HG03060 (cell line): Measurements from ENCODE around the gene BOK.
"Not testable (repeated sequence)": the region's sequence is repeated elsewhere in the genome, so short reads cannot be mapped to it uniquely, and the experiment has no call there.

ENCODE experiments used
- ATAC-seq: cut with Tn5 transposase; IDR thresholded peaks from one replicate; pipeline ENCODE4 v1.9.1; 2021; ENCODE audit warnings: low read depth, moderate number of reproducible peaks; ENCODE audit not compliant: unreplicated experiment

The BOK gene, protein sequence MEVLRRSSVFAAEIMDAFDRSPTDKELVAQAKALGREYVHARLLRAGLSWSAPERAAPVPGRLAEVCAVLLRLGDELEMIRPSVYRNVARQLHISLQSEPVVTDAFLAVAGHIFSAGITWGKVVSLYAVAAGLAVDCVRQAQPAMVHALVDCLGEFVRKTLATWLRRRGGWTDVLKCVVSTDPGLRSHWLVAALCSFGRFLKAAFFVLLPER

GRCh38 chr2:241558532-241559322 lies at the start of gene BOK:
TSS of gene BOK (plus strand) at chr2:241558745. CDS start at chr2:241559484, 739 bp downstream.
- ATAC-seq, result no peak

DNA sequence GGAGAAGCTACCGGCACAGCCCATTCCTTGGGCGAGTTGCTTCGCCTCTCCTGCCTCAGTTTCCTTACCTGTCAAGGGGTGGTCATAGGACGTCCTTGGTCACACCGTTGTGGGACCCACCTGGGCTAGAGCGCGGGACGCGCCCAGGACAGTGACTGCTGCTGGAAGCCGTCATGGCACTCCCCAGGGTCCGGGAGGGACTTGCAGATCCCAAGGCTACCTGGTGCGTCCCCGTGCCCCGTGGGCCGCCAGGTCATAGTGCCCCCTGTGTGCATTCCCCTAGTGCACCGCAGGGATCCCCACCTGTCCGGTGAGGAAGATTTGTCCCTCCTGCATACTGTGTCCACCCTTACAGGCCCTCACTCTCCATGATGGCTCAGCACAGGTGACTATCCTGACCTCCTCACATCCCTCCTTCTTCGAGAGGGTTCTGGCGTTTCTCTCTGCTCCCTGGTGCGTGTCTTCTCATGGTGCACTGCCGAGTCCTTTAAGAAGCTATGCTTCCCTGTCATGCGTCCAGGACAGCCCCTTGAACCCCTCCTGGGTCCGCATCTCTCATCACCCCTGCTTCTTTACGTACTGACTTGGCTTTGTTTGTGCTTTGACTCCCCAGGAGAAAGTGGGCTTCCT lies 49.3 kb upstream of the BOK start:
- ATAC-seq, result no peak

DNA sequence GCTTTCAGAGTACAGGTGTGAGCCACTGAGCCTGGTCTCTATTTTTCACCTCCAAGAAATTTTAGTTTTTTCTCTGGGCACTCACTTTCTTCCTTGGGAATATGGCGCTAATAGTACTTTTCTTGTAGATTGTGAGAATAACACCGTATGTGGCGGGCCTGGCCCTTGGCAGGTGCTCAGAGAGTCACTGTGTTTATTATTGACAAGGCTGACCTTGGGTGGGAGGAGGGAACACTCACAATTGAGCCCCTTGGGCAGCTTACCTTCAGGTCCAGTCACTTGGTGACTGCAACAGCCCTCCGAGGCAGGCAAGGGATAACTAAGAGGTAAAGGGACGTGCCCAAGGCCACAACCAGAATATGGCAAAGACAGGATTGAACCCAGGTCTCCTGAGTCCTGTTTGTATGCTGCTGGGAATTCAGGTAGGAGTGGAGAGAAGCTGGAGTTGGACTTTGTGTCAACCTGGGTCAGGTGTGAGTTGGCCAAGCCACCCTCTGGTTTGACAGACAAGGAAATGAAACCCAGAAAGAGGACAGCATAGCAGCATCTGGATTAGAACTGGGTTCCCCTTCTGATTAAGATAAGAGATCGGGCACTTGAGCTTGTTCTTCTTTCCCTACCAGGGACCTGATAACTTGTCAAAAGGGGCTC lies 47.3 kb upstream of the BOK start:
- no peak for ATAC-seq

DNA sequence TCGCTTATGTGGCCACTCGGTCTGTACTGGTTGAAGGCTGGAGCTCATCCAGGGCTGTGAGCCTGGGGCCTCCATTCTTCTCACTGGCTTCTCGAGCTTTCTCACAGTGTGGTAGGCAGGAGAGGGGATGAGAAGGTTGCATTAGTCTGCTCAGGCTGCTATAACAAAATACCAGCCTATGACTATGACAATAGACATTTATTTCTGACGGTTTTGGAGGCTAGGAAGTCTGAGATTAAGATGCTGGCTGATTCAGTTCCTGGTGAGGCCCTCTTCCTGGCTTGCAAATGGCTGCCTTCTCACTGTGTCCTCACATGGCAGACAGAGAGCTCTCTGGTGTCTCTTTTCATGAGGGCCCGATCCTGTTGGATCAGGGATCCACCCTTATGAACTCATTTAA lies 44.0 kb upstream of the BOK start:
- ATAC-seq, result no peak

GRCh38 chr2:241514986-241515737 lies 43.4 kb upstream of the BOK start:
- no peak for ATAC-seq

DNA sequence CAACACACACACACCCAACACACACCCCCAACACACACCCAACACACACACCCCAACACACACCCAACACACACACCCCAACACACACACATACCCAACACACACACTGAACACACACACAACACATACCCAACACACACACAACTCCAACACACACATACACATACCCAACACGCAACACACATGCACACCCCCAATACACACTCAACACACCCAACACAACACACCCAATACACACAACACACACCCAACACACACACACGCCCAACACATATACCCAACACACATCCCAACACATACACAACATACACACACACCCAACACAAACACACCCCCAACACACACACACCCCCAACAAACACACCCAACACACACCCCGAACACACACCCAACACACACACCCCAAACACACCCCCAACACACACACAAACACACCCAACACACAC lies 42.0 kb upstream of the BOK start:
- no peak for ATAC-seq

GRCh38 chr2:241517297-241517696 lies 41.2 kb upstream of the BOK start:
- no peak for ATAC-seq

DNA sequence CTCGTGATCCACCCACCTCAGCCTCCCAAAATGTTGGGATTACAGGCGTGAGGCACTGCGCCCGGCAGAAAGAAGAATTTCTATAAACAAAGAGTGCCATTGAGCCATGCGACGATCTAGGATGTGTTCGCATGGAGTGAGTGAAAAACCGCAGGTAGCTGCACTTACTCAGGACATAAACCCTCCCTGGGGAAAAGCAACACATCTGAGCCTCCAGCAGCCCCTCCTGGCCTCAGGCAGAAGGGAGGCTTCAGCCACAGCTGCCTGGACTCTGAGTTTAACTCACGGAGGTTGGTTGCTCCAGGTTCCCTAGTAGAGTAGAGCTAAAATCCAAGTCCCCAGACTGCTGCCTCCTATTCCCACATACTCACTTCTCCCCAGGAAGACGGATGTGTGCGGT lies 38.9 kb upstream of the BOK start:
- no peak for ATAC-seq

GRCh38 chr2:241522477-241522876 lies 36.1 kb upstream of the BOK start:
- no peak for ATAC-seq

GRCh38 chr2:241525818-241526780 lies 32.4 kb upstream of the BOK start:
- ATAC-seq, result not testable (repeated sequence)

- ATAC-seq, result no peak
These were observed 28.0 kb upstream of the BOK start for GRCh38 chr2:241530571-241530970.

GRCh38 chr2:241531161-241531722 lies 27.3 kb upstream of the BOK start:
- no peak for ATAC-seq

- ATAC-seq, result no peak
These were observed 26.4 kb upstream of the BOK start for GRCh38 chr2:241532168-241532567.

- no peak for ATAC-seq
These were observed 25.6 kb upstream of the BOK start for GRCh38 chr2:241532733-241533601.

DNA sequence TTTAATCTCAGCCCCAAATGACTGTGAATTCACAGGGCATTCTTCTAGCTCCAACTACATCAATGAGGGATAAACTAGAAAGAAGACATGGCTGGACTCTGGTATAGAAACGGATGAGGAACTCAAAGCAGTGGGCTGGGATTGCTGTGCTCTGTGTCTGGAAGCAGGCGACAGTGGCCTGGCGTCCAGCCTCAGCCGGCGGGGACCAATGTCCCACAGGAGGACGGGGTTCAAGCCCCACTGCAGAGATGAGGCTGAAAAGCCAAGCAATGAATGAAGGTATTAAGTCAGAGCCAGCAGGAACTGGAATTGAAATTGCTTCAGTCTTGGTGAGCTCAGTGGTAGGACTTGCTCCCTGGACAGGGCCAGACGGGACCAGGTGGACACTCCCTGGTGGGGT lies 24.3 kb upstream of the BOK start:
- ATAC-seq, result no peak

GRCh38 chr2:241534701-241535375 lies 23.7 kb upstream of the BOK start:
- ATAC-seq, result no peak

DNA sequence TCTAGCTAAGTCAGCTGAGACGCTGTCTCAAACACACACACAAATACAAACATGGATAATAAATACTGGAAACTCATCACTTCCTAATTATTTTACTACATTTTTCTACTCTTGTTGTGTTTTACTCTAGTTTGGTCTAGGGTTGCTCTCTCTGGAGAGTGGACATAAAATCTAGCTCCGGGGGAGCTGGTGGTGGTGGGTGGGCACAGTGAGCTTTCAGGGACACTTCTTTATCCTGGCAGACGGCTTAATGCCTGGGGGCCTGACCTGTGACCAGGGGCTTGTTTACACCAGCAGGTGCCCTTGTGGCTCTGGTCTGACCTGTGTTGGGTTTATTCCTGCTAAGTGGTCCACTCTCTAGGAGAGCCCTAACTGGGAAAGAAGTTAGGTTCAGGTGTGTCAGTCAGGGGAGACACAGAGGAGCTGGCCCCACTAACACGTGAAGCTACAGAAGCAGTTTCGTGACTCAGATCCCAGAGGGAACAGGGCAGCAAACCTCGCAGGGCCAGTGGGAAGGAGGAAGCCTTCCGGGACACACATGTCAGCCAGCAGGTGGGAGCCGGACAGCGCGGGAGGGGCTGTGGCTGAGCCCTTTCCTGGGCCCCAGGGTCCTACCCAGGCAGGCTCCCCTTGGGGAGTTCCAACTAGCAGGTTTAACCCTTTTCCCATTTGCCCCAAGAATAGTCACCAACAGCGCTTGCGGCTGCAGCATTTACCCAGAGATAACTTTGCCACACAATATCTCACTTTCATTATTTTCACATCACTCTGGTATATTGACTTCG lies 22.5 kb upstream of the BOK start:
- ATAC-seq, result no peak
